Breast epithelium (tissue), 3 donors: Measurements from ENCODE around the gene BRICD5.

ENCODE experiments used
- CTCF ChIP-seq, 3 donors: fragments of 450-650 bp; IDR thresholded peaks; one replicate each; pipeline ENCODE4 v1.5.1; 2016 to 2017; ENCODE audit warnings: antibody characterized with exemption in 3 of 3, mild to moderate bottlenecking in 3 of 3, moderate library complexity in 3 of 3
- POLR2AphosphoS5 ChIP-seq, 3 donors: sonication (generic); formaldehyde crosslinking; IDR thresholded peaks; one replicate each; pipeline ENCODE4 v1.6.1; 2017; ENCODE audit warnings: antibody characterized with exemption in 3 of 3

- no peak for TF ChIP-seq CTCF (IDR thresholded peaks at IDR 0.05)
- no peak for TF ChIP-seq POLR2AphosphoS5 (IDR thresholded peaks at IDR 0.05)
These were observed 25.2 kb upstream of the BRICD5 start for GRCh38 chr16:2235695-2236336.
